GM12878 (cell line): ENCODE results near the gene ACOX1. TPM values are rescaled to one million over a fixed set of nuclear protein-coding genes. Genes with fewer than 3 reads are reported as not detected.

Experiments used
- ATAC-seq: fragments of 200-7000 bp; cut with Tn5 transposase; 3 replicates; pipeline ENCODE4 v1.9.1; 2020; ENCODE audit warnings: mild to moderate bottlenecking, moderate library complexity
- BruUV-seq: library from RNA; stranded (reverse); fragments of 400-500 nt; replicated peaks from 2 replicates; lab custom pipeline; 2021; lab: Mats Ljungman, UMichigan
- CTCF ChIA-PET: fragments of 300-600 bp; sonication (Branson Sonifier 250); formaldehyde crosslinking; extraction: SDS; loops from one replicate; lab custom pipeline; 2021; ENCODE audit warnings: inconsistent platforms; lab: Yijun Ruan, JAX
- POLR2A ChIA-PET: fragments of 350-600 bp; formaldehyde crosslinking; extraction: SDS; loops from one replicate; lab custom pipeline; 2021; ENCODE audit warnings: inconsistent platforms; lab: Charles Lee
- RAD21 ChIA-PET: fragments of 300-600 bp; sonication (Branson Sonifier 250); formaldehyde crosslinking; loops from one replicate; lab custom pipeline; 2023; ENCODE audit warnings: antibody characterized with exemption; ENCODE audit not compliant: unreplicated experiment; lab: Charles Lee
- SMC1A ChIA-PET: fragments of 300-600 bp; sonication (Branson Sonifier 250); formaldehyde crosslinking; loops from one replicate; lab custom pipeline; 2023; ENCODE audit not compliant: unreplicated experiment, uncharacterized antibody; lab: Charles Lee
- DNase-seq: peaks from one replicate; pipeline ENCODE4 v3.0.0-alpha.2; 2011; ENCODE audit warnings: low read depth, low spot score
- FAIRE-seq: peaks from 3 replicates; lab custom pipeline; 2011; peaks lifted over from hg19 to GRCh38; lab: Jason Lieb, UNC
- H2AFZ ChIP-seq: 2 replicates; pipeline ENCODE4 v1.6.0; 2011; ENCODE audit warnings: low read depth, low read length, control low read depth; ENCODE audit not compliant: control insufficient read depth
- H3K27ac ChIP-seq: 2 replicates; pipeline ENCODE4 v1.5.1; 2011; ENCODE audit warnings: control low read depth; ENCODE audit not compliant: control insufficient read depth, insufficient read depth
- H3K27me3 ChIP-seq, 2 experiments: replicated peaks in 1 of 2; 2 replicates each; pipeline versions ENCODE4 v1.6.0 to v1.6.1; 2011; ENCODE audit warnings: low read length in 1 of 2; ENCODE audit not compliant: control insufficient read depth in 2 of 2, insufficient read depth in 2 of 2
- H3K36me3 ChIP-seq, 2 experiments: 2 replicates each; pipeline ENCODE4 v1.5.1; 2011; ENCODE audit warnings: low read length in 1 of 2; ENCODE audit not compliant: control insufficient read depth in 2 of 2, insufficient read depth in 2 of 2
- H3K4me1 ChIP-seq: 2 replicates; pipeline ENCODE4 v1.6.1; 2011; ENCODE audit warnings: mild to moderate bottlenecking, low read length, moderate library complexity, mixed read lengths; ENCODE audit not compliant: control insufficient read depth, insufficient read depth
- H3K4me2 ChIP-seq: 2 replicates; pipeline ENCODE4 v1.6.0; 2011; ENCODE audit warnings: control low read depth; ENCODE audit not compliant: control insufficient read depth, insufficient read depth
- H3K4me3 ChIP-seq: fragments of 200-600 bp; sonication (generic); 2 replicates; pipeline ENCODE4 v1.5.1; 2016
- H3K79me2 ChIP-seq: 2 replicates; pipeline ENCODE4 v1.6.0; 2011; ENCODE audit warnings: low read length; ENCODE audit not compliant: control insufficient read depth, insufficient read depth
- H3K9ac ChIP-seq: 2 replicates; pipeline ENCODE4 v1.8.0; 2011; ENCODE audit warnings: low read length, control low read depth, mixed read lengths; ENCODE audit not compliant: control insufficient read depth, insufficient read depth
- H3K9me3 ChIP-seq: replicated peaks from 3 replicates; pipeline ENCODE4 v1.5.1; 2011; ENCODE audit warnings: mild to moderate bottlenecking, low read length; ENCODE audit not compliant: control insufficient read depth, insufficient read depth
- H4K20me1 ChIP-seq: 2 replicates; pipeline ENCODE4 v1.6.0; 2011; ENCODE audit not compliant: control insufficient read depth, insufficient read depth
- ASH2L ChIP-seq: fragments of 300-600, 200-600 bp; sonication (generic); IDR thresholded peaks from 2 replicates; pipeline ENCODE4 v1.6.1; 2017; ENCODE audit warnings: low read depth, mild to moderate bottlenecking, borderline replicate concordance
- BHLHE40 ChIP-seq, 2 experiments: fragments of 450-650 bp in 1 of 2; IDR thresholded peaks; 2 replicates each; pipeline ENCODE4 v1.6.1; 2011 to 2017; ENCODE audit warnings: low read depth in 2 of 2, borderline replicate concordance in 1 of 2, improper control_type of control experiment in 1 of 2, low read length in 1 of 2, mild to moderate bottlenecking in 1 of 2
- BRCA1 ChIP-seq: IDR thresholded peaks from 2 replicates; pipeline ENCODE4 v1.6.1; 2011; ENCODE audit warnings: low read depth, low read length, improper control_type of control experiment
- CHD2 ChIP-seq: IDR thresholded peaks from 2 replicates; pipeline ENCODE4 v1.6.1; 2011; ENCODE audit warnings: low read depth, low read length, improper control_type of control experiment, borderline replicate concordance
- MEF2A ChIP-seq: IDR thresholded peaks from 2 replicates; pipeline ENCODE4 v1.6.1; 2011; ENCODE audit warnings: low read depth, mild to moderate bottlenecking, low read length, moderate library complexity; ENCODE audit not compliant: insufficient read depth
- NR2C1 ChIP-seq: fragments of 450-650 bp; IDR thresholded peaks from 2 replicates; pipeline ENCODE4 v1.6.1; 2017; ENCODE audit warnings: antibody characterized with exemption, mild to moderate bottlenecking, moderate library complexity
- NR2C2 ChIP-seq: IDR thresholded peaks from 2 replicates; pipeline ENCODE4 v1.6.1; 2011; ENCODE audit warnings: borderline replicate concordance, low read depth; ENCODE audit not compliant: control insufficient read depth, insufficient read length
- NRF1 ChIP-seq: conservative IDR thresholded peaks from 2 replicates; pipeline ENCODE4 v1.6.1; 2011; ENCODE audit warnings: mild to moderate bottlenecking, low read depth, low read length, improper control_type of control experiment
- SMC3 ChIP-seq: IDR thresholded peaks from 2 replicates; pipeline ENCODE4 v1.6.1; 2011; ENCODE audit warnings: low read length, improper control_type of control experiment, borderline replicate concordance
- STAT3 ChIP-seq: IDR thresholded peaks from 2 replicates; pipeline ENCODE4 v1.6.1; 2011; ENCODE audit warnings: low read depth, low read length, improper control_type of control experiment
- TCF7 ChIP-seq: IDR thresholded peaks from 2 replicates; pipeline ENCODE4 v1.6.1; 2014; ENCODE audit warnings: antibody characterized with exemption, borderline replicate concordance
- YY1 ChIP-seq: IDR thresholded peaks from 2 replicates; pipeline ENCODE4 v1.6.1; 2011; ENCODE audit warnings: low read depth, mild to moderate bottlenecking, low read length
- WGBS: methylation state at CpG from one replicate; pipeline ENCODE4 v1.1.6; 2016; ENCODE audit warnings: low lambda C conversion rate; ENCODE audit not compliant: insufficient replicate concordance, insufficient coverage; ENCODE audit errors: missing lambda C conversion rate; 5-methylcytosine and 5-hydroxymethylcytosine counted together
- in situ Hi-C: fragments of 300-500 bp; cut with MboI; formaldehyde crosslinking; loops from 9 replicates; pipeline ENCODE4 v1.14.3; 2018; ENCODE audit warnings: mixed read lengths
- intact Hi-C: fragments of 100-400 bp; cut with micrococcal nuclease; formaldehyde crosslinking; loops from one replicate; pipeline ENCODE4 v1.14.2; 2022; ENCODE audit not compliant: unreplicated experiment
- polyA plus RNA-seq, 11 experiments: library from polyadenylated mRNA; depleted of rRNA in 4 of 11; unstranded in 6 of 11; stranded (reverse) in 5 of 11; fragments of >200 nt; fragmentation: Nextera tagmentation in 4 of 11; fragmentation: Illumina TruSeq in 1 of 11; extraction: Ambion mirVana in 4 of 11; extraction: Trizol in 1 of 11; gene quantifications; 1 replicate in 1 of 11; 2 replicates in 10 of 11; pipeline versions ENCODE4 v1.2.1 to v1.2.3, GENCODE V29; 2011 to 2016; ENCODE audit warnings: inconsistent platforms in 2 of 11, missing spikeins in 2 of 11, low read depth in 1 of 11
- total RNA-seq, 4 experiments: library from RNA; depleted of rRNA in 3 of 4; stranded (reverse); fragments of >200 nt in 3 of 4; fragmentation: Illumina TruSeq in 1 of 4; extraction: Trizol in 1 of 4; gene quantifications; 2 replicates each; pipeline versions ENCODE4 v1.2.1 to v1.2.3, GENCODE V29; 2013 to 2021
- TF ChIP-seq, protein P1 (sequence below): fragments of 450-650 bp; IDR thresholded peaks from 2 replicates; pipeline ENCODE4 v1.6.1; 2018; ENCODE audit warnings: borderline replicate concordance, mild to moderate bottlenecking; ENCODE audit not compliant: partially characterized antibody
- TF ChIP-seq, protein P2 (sequence below): fragments of 450-650 bp; IDR thresholded peaks from 2 replicates; pipeline ENCODE4 v1.6.1; 2016; ENCODE audit warnings: mild to moderate bottlenecking
- TF ChIP-seq, protein P3 (sequence below): IDR thresholded peaks from 2 replicates; pipeline ENCODE4 v1.6.1; 2011; ENCODE audit warnings: mild to moderate bottlenecking, low read depth, low read length, moderate library complexity; ENCODE audit not compliant: insufficient replicate concordance
- TF ChIP-seq, protein P4 (sequence below): fragments of 450-650 bp; formaldehyde crosslinking; IDR thresholded peaks from 2 replicates; pipeline ENCODE4 v1.4.0; 2022; ENCODE audit warnings: mild to moderate bottlenecking, moderate library complexity

Gene ACOX1
- total and polyA plus RNA-seq, 10 of the 15 experiments (the other 5 are each of a cell fraction or from before 2014, with no cell fraction given) = 6.5 to 26.2 (median 21.6) TPM

DNA sequence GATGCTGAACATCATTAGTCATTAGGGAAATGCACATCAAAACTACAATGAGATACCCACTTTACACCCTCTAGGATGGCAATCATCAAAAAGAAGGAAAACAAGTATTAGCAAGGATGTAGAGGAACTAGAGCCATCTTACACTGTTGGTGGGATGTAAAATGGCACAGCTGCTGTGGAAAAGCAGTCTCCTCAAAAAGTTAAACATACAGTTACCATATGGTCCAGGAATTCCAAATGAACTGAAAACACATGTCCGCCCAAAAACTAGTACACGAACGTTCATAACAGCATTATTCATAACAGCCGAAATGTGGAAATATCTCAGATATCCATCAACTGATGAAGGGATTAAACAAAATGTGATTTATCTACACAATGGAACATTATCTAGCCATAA, 45.2 kb downstream of the ACOX1 start:
- no peaks in the 10 kb centered on the region for H3K79me2 ChIP-seq
- 72% methylated on average over 4 of the region's 4 CpGs for WGBS
- ChIA-PET POLR2A (no interaction called here), CTCF (interaction anchor here (1.2 to 1.3 kb wide), 2 partner anchors 72 to 80 kb away, joined by 3 to 4 read pairs; no protein-coding TSS in a partner anchor), RAD21 (no interaction called here), SMC1A (interaction anchor here (0.6 kb wide), 1 partner anchor 59 kb away, joined by 3 read pairs; no protein-coding TSS in a partner anchor)
- ATAC-seq = no peak
- H3K36me3 ChIP-seq = no peaks in the 10 kb centered on the region
- DNase-seq = no peak
- no peak overlapping the region for H3K9ac ChIP-seq
- H4K20me1 ChIP-seq = no peaks in the 10 kb centered on the region
- no peaks in the 10 kb centered on the region for H3K4me1 ChIP-seq
- no peak overlapping the region for H2AFZ ChIP-seq
- intact Hi-C loops = no loop called here
- no TSS peak for BruUV-seq
- H3K9me3 ChIP-seq = no peaks in the 10 kb centered on the region
- no peak overlapping the region for H3K4me3 ChIP-seq
- no peak overlapping the region for H3K27ac ChIP-seq
- no peak for FAIRE-seq
- no peaks in the 10 kb centered on the region for H3K27me3 ChIP-seq
- no peak overlapping the region for H3K4me2 ChIP-seq
- in situ Hi-C loops = no loop called here
- TF ChIP-seq, protein P1, sequence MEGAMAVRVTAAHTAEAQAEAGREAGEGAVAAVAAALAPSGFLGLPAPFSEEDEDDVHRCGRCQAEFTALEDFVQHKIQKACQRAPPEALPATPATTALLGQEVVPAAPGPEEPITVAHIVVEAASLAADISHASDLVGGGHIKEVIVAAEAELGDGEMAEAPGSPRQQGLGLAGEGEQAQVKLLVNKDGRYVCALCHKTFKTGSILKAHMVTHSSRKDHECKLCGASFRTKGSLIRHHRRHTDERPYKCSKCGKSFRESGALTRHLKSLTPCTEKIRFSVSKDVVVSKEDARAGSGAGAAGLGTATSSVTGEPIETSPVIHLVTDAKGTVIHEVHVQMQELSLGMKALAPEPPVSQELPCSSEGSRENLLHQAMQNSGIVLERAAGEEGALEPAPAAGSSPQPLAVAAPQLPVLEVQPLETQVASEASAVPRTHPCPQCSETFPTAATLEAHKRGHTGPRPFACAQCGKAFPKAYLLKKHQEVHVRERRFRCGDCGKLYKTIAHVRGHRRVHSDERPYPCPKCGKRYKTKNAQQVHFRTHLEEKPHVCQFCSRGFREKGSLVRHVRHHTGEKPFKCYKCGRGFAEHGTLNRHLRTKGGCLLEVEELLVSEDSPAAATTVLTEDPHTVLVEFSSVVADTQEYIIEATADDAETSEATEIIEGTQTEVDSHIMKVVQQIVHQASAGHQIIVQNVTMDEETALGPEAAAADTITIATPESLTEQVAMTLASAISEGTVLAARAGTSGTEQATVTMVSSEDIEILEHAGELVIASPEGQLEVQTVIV = no peak
- TF ChIP-seq STAT3 = no peak
- TF ChIP-seq, protein P2, sequence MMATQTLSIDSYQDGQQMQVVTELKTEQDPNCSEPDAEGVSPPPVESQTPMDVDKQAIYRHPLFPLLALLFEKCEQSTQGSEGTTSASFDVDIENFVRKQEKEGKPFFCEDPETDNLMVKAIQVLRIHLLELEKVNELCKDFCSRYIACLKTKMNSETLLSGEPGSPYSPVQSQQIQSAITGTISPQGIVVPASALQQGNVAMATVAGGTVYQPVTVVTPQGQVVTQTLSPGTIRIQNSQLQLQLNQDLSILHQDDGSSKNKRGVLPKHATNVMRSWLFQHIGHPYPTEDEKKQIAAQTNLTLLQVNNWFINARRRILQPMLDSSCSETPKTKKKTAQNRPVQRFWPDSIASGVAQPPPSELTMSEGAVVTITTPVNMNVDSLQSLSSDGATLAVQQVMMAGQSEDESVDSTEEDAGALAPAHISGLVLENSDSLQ = no peak
- TF ChIP-seq NRF1 = no peak
- TF ChIP-seq BRCA1 = no peak
- TF ChIP-seq, protein P3, sequence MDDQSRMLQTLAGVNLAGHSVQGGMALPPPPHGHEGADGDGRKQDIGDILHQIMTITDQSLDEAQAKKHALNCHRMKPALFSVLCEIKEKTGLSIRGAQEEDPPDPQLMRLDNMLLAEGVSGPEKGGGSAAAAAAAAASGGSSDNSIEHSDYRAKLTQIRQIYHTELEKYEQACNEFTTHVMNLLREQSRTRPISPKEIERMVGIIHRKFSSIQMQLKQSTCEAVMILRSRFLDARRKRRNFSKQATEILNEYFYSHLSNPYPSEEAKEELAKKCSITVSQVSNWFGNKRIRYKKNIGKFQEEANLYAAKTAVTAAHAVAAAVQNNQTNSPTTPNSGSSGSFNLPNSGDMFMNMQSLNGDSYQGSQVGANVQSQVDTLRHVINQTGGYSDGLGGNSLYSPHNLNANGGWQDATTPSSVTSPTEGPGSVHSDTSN = no peak
- TF ChIP-seq TCF7 = no peak
- no peak for TF ChIP-seq SMC3
- no peak for TF ChIP-seq YY1
- TF ChIP-seq CHD2 = no peak
- no peak for TF ChIP-seq NR2C2
- TF ChIP-seq BHLHE40 (IDR thresholded peaks at IDR 0.05; ENCODE audit: borderline replicate concordance in 1 of 2, low read depth in 2 of 2, low read length in 1 of 2) = no peak
- TF ChIP-seq NR2C1 = no peak
- TF ChIP-seq MEF2A = no peak
- TF ChIP-seq ASH2L = no peak
- TF ChIP-seq, protein P4, sequence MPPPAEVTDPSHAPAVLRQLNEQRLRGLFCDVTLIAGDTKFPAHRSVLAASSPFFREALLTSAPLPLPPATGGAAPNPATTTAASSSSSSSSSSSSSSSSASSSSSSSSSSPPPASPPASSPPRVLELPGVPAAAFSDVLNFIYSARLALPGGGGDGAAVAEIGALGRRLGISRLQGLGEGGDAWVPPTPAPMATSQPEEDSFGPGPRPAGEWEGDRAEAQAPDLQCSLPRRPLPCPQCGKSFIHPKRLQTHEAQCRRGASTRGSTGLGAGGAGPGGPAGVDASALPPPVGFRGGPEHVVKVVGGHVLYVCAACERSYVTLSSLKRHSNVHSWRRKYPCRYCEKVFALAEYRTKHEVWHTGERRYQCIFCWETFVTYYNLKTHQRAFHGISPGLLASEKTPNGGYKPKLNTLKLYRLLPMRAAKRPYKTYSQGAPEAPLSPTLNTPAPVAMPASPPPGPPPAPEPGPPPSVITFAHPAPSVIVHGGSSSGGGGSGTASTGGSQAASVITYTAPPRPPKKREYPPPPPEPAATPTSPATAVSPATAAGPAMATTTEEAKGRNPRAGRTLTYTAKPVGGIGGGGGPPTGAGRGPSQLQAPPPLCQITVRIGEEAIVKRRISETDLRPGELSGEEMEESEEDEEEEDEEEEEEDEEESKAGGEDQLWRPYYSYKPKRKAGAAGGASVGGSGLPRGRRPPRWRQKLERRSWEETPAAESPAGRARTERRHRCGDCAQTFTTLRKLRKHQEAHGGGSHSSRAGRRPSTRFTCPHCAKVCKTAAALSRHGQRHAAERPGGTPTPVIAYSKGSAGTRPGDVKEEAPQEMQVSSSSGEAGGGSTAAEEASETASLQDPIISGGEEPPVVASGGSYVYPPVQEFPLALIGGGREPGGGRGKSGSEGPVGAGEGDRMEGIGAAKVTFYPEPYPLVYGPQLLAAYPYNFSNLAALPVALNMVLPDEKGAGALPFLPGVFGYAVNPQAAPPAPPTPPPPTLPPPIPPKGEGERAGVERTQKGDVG = no peak
